ENCODE measurements around the gene TSLP. TPM values are rescaled to one million over a fixed set of nuclear protein-coding genes. Genes with fewer than 3 reads are reported as not detected.
A peak's percentile ranks its signal among the peaks of the same experiment; 100 is the strongest.

TSLP gene
- total RNA-seq, 1 donor from 2014 or later: not detected

GRCh38 chr5:111076091-111076490 lies 4.6 kb downstream of the TSLP start:
- Mint-ChIP-seq H3K27me3 (peaks cover 74% of the 10 kb centered on the region), H3K4me3 (ENCODE audit: low read depth) (no peak overlapping the region), H3K9me3 (ENCODE audit: low read depth) (no peaks in the 10 kb centered on the region), H3K27ac (no peak overlapping the region), H3K36me3 (ENCODE audit: insufficient read depth) (no peaks in the 10 kb centered on the region), H3K4me1 (ENCODE audit: low read depth) (peaks cover 5% of the 10 kb centered on the region)
- TF ChIP-seq CTCF (IDR thresholded peaks at IDR 0.05; ENCODE audit: unreplicated experiment): no peak
- no peak for DNase-seq (ENCODE audit: low spot score, unreplicated experiment)

- no peaks in the 10 kb centered on the region for H3K9me3 Mint-ChIP-seq (ENCODE audit: low read depth)
Measured at GRCh38 chr5:111077678-111078077, 6.2 kb downstream of the TSLP start.

GRCh38 chr5:111079846-111080245 lies 8.3 kb downstream of the TSLP start:
- no peaks in the 10 kb centered on the region for H3K36me3 Mint-ChIP-seq (ENCODE audit: insufficient read depth)
- DNase-seq (ENCODE audit: low spot score, unreplicated experiment): no peak
- no peaks in the 10 kb centered on the region for H3K9me3 Mint-ChIP-seq (ENCODE audit: low read depth)
- no peak overlapping the region for H3K27ac Mint-ChIP-seq
- peaks cover 55% of the 10 kb centered on the region for H3K27me3 Mint-ChIP-seq
- no peak for TF ChIP-seq CTCF (IDR thresholded peaks at IDR 0.05; ENCODE audit: unreplicated experiment)
- H3K4me1 Mint-ChIP-seq (ENCODE audit: low read depth): peaks cover 2% of the 10 kb centered on the region
- no peak overlapping the region for H3K4me3 Mint-ChIP-seq (ENCODE audit: low read depth)

More at GRCh38 chr5:111077678-111078077, 6.2 kb downstream of the TSLP start:
- Mint-ChIP-seq H3K36me3 (ENCODE audit: insufficient read depth) (no peaks in the 10 kb centered on the region), H3K27ac (no peak overlapping the region), H3K4me3 (ENCODE audit: low read depth) (no peak overlapping the region), H3K4me1 (ENCODE audit: low read depth) (peaks cover 5% of the 10 kb centered on the region), H3K27me3 (peaks cover 71% of the 10 kb centered on the region)
- no peak for TF ChIP-seq CTCF (IDR thresholded peaks at IDR 0.05; ENCODE audit: unreplicated experiment)
- no peak for DNase-seq (ENCODE audit: low spot score, unreplicated experiment)

GRCh38 chr5:111083323-111083722 lies 11.8 kb downstream of the TSLP start:
- H3K27ac Mint-ChIP-seq: no peak overlapping the region
- no peak for TF ChIP-seq CTCF (IDR thresholded peaks at IDR 0.05; ENCODE audit: unreplicated experiment)
- H3K4me1 Mint-ChIP-seq (ENCODE audit: low read depth): peaks cover 2% of the 10 kb centered on the region
- H3K9me3 Mint-ChIP-seq (ENCODE audit: low read depth): no peaks in the 10 kb centered on the region
- H3K4me3 Mint-ChIP-seq (ENCODE audit: low read depth): no peak overlapping the region
- H3K36me3 Mint-ChIP-seq (ENCODE audit: insufficient read depth): no peaks in the 10 kb centered on the region
- no peak for DNase-seq (ENCODE audit: low spot score, unreplicated experiment)
- peaks cover 35% of the 10 kb centered on the region for H3K27me3 Mint-ChIP-seq

GRCh38 chr5:111092062-111092853 lies 20.7 kb downstream of the TSLP start, which contains the start of gene WDR36:
TSS of gene WDR36 (plus strand) at chr5:111092348. CDS start at chr5:111092457, 109 bp downstream.
- peak; percentile 81 for DNase-seq (ENCODE audit: low spot score, unreplicated experiment)
- Mint-ChIP-seq H3K27me3 (peaks cover 2% of the 10 kb centered on the region), H3K4me1 (ENCODE audit: low read depth) (peaks cover 14% of the 10 kb centered on the region), H3K36me3 (ENCODE audit: insufficient read depth) (peaks cover 4% of the 10 kb centered on the region), H3K27ac (peak within 1 kb of the TSS; percentile 92), H3K9me3 (ENCODE audit: low read depth) (peaks cover 3% of the 10 kb centered on the region), H3K4me3 (ENCODE audit: low read depth) (peak within 1 kb of the TSS; percentile 91)
- TF ChIP-seq CTCF (IDR thresholded peaks at IDR 0.05; ENCODE audit: unreplicated experiment): no peak
